ENCODE data around the gene TDRKH. TPM values are rescaled to one million over a fixed set of nuclear protein-coding genes. Genes with fewer than 3 reads are reported as not detected.
A peak's percentile ranks its signal among the peaks of the same experiment; 100 is the strongest.

The TDRKH gene
- 4.5 TPM for total RNA-seq
- long read RNA-seq, transcript TDRKH-203 (13 exons, 2,824 nt) = major isoform, 5 of 12 reads
- long read RNA-seq, partial matches to known transcripts = 0 of 12 reads
- long read RNA-seq, other reads (novel, unspliced or antisense) = 6 of 12 reads

GRCh38 chr1:151790071-151790939, at the start of gene TDRKH:
Gene TDRKH, minus strand, starts transcription at chr1:151790500. Its CDS starts 7,478 bp downstream, at chr1:151783022.
- intact Hi-C loops (cut with DNase I) = loop anchor here (2.0 kb wide), 1 partner anchor 46 kb away; no protein-coding TSS in a partner anchor
- DNase-seq (ENCODE audit: missing footprints) (peak; percentile 99), ATAC-seq (peak; percentile 99)

GRCh38 chr1:151839457-151840403, 49.4 kb upstream of the TDRKH start, which contains the start of gene C2CD4D:
Gene C2CD4D, minus strand, starts transcription at chr1:151839820. Its CDS starts 831 bp downstream, at chr1:151838989.
- ATAC-seq (peak; percentile 82), DNase-seq (ENCODE audit: missing footprints) (no peak)
- intact Hi-C loops (cut with DNase I) = loop anchor here (5.0 to 10.0 kb wide), 2 partner anchors 245 to 302 kb away; no protein-coding TSS in a partner anchor

GRCh38 chr1:151839082-151839412, 48.7 kb upstream of the TDRKH start:
- no peak for DNase-seq (ENCODE audit: missing footprints)
- no peak for ATAC-seq
- intact Hi-C loops (cut with DNase I) = loop anchor here (5.0 to 10.0 kb wide), 2 partner anchors 244 to 302 kb away; no protein-coding TSS in a partner anchor

GRCh38 chr1:151838222-151839081, 48.2 kb upstream of the TDRKH start:
- intact Hi-C loops (cut with DNase I) = loop anchor here (5.0 to 10.0 kb wide), 2 partner anchors 244 to 301 kb away; no protein-coding TSS in a partner anchor
- peak; percentile 30 for ATAC-seq
- no peak for DNase-seq (ENCODE audit: missing footprints)

GRCh38 chr1:151837884-151838221, 47.6 kb upstream of the TDRKH start:
- ATAC-seq = no peak
- intact Hi-C loops (cut with DNase I) = loop anchor here (2.0 to 10.0 kb wide), 3 partner anchors 47 to 301 kb away; partner anchors contain the start of gene TDRKH

GRCh38 chr1:151837197-151837596, 46.9 kb upstream of the TDRKH start:
- DNase-seq (ENCODE audit: missing footprints) (no peak), ATAC-seq (no peak)
- intact Hi-C loops (cut with DNase I) = loop anchor here (2.0 to 10.0 kb wide), 3 partner anchors 46 to 300 kb away; partner anchors contain the start of gene TDRKH

More at GRCh38 chr1:151837884-151838221, 47.6 kb upstream of the TDRKH start:
- no peak for DNase-seq (ENCODE audit: missing footprints)

GRCh38 chr1:151835596-151835995, 45.3 kb upstream of the TDRKH start:
- intact Hi-C loops (cut with DNase I) = loop anchor here (5.0 to 10.0 kb wide), 2 partner anchors 241 to 298 kb away; no protein-coding TSS in a partner anchor
- no peak for DNase-seq (ENCODE audit: missing footprints)
- no peak for ATAC-seq

GRCh38 chr1:151834239-151834638, 43.9 kb upstream of the TDRKH start:
- DNase-seq (ENCODE audit: missing footprints) (no peak), ATAC-seq (no peak)
- intact Hi-C loops (cut with DNase I) = loop anchor here (5.0 to 10.0 kb wide), 2 partner anchors 239 to 382 kb away; no protein-coding TSS in a partner anchor

GRCh38 chr1:151833172-151833900, 43.0 kb upstream of the TDRKH start:
- ATAC-seq = no peak
- intact Hi-C loops (cut with DNase I) = loop anchor here (5.0 to 10.0 kb wide), 2 partner anchors 239 to 381 kb away; no protein-coding TSS in a partner anchor
- DNase-seq (ENCODE audit: missing footprints) = no peak

- ATAC-seq (peak; percentile 77), DNase-seq (ENCODE audit: missing footprints) (peak; percentile 88)
- intact Hi-C loops (cut with DNase I) = loop anchor here (5.0 to 10.0 kb wide), 2 partner anchors 238 to 380 kb away; no protein-coding TSS in a partner anchor
Observed at GRCh38 chr1:151832318-151832980, 42.1 kb upstream of the TDRKH start.

- intact Hi-C loops (cut with DNase I) = loop anchor here (5.0 to 10.0 kb wide), 2 partner anchors 237 to 379 kb away; no protein-coding TSS in a partner anchor
- ATAC-seq = peak; percentile 85
- peak; percentile 77 for DNase-seq (ENCODE audit: missing footprints)
Observed at GRCh38 chr1:151831605-151832004, 41.3 kb upstream of the TDRKH start, which contains the start of gene RORC. Gene RORC, minus strand, starts transcription at chr1:151831802. Its CDS starts 38 bp downstream, at chr1:151831764.

GRCh38 chr1:151831256-151831591, 40.9 kb upstream of the TDRKH start:
- DNase-seq (ENCODE audit: missing footprints) (no peak), ATAC-seq (no peak)
- intact Hi-C loops (cut with DNase I) = loop anchor here (5.0 to 10.0 kb wide), 2 partner anchors 236 to 379 kb away; no protein-coding TSS in a partner anchor

GRCh38 chr1:151830055-151830454, 39.8 kb upstream of the TDRKH start:
- no peak for DNase-seq (ENCODE audit: missing footprints)
- intact Hi-C loops (cut with DNase I) = loop anchor here (5.0 to 10.0 kb wide), 2 partner anchors 235 to 378 kb away; no protein-coding TSS in a partner anchor
- no peak for ATAC-seq

- intact Hi-C loops (cut with DNase I) = loop anchor here (5.0 to 10.0 kb wide), 2 partner anchors 235 to 377 kb away; no protein-coding TSS in a partner anchor
- DNase-seq (ENCODE audit: missing footprints) = no peak
Observed at GRCh38 chr1:151829352-151830046, 39.2 kb upstream of the TDRKH start.

GRCh38 chr1:151828921-151829320, 38.6 kb upstream of the TDRKH start:
- DNase-seq (ENCODE audit: missing footprints) (no peak), ATAC-seq (no peak)
- intact Hi-C loops (cut with DNase I) = no loop called here

More at GRCh38 chr1:151829352-151830046, 39.2 kb upstream of the TDRKH start:
- no peak for ATAC-seq
